NB4 (cell line): Measurements from ENCODE around the gene SPATA31E1.

Experiments used
- DNase-seq: peaks from one replicate; pipeline ENCODE4 v3.0.0; 2010; ENCODE audit warnings: low read depth
- H3K4me3 ChIP-seq: one replicate; pipeline ENCODE4 v1.5.1; 2011; ENCODE audit warnings: mild to moderate bottlenecking, low read depth, low read length, moderate library complexity
- MYC ChIP-seq: IDR thresholded peaks from 2 replicates; pipeline ENCODE4 v1.6.1; 2011; ENCODE audit warnings: low read depth, low read length
- POLR2A ChIP-seq: IDR thresholded peaks from 2 replicates; pipeline ENCODE4 v1.6.1; 2011; ENCODE audit warnings: mild to moderate bottlenecking; ENCODE audit not compliant: insufficient read length; ENCODE audit errors: extremely low read depth
- TF ChIP-seq, protein P1 (sequence below): IDR thresholded peaks from one replicate; pipeline ENCODE4 v1.5.1; 2012; ENCODE audit warnings: low read depth, low read length
- TF ChIP-seq, protein P2 (sequence below): IDR thresholded peaks from 2 replicates; pipeline ENCODE4 v1.6.1; 2011; ENCODE audit warnings: low read depth, low read length

Gene SPATA31E1

DNA sequence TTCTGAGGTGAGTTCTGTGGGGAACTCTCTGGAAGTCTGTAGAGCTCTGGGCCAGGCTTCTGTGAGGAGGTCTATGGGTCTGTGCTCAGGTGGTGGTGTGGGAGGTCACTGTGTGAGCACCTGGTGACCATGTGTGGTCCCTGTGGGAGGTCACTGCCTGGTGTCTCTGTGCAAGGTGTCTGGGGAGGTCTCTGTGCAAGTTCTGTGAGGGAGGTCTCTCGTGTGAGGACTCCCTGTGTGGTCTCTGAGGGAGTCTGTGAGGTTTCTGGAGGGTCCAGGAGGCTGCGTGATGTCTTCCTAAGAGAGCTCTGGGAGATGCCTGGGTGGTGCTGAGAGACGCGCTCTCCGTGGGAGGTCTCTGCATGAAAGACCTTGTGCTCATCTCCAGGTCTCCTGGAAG, 6.0 kb upstream of the SPATA31E1 start:
- no peak for DNase-seq
- TF ChIP-seq MYC (no peak), POLR2A (no peak)
- TF ChIP-seq, protein P1, sequence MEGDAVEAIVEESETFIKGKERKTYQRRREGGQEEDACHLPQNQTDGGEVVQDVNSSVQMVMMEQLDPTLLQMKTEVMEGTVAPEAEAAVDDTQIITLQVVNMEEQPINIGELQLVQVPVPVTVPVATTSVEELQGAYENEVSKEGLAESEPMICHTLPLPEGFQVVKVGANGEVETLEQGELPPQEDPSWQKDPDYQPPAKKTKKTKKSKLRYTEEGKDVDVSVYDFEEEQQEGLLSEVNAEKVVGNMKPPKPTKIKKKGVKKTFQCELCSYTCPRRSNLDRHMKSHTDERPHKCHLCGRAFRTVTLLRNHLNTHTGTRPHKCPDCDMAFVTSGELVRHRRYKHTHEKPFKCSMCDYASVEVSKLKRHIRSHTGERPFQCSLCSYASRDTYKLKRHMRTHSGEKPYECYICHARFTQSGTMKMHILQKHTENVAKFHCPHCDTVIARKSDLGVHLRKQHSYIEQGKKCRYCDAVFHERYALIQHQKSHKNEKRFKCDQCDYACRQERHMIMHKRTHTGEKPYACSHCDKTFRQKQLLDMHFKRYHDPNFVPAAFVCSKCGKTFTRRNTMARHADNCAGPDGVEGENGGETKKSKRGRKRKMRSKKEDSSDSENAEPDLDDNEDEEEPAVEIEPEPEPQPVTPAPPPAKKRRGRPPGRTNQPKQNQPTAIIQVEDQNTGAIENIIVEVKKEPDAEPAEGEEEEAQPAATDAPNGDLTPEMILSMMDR = no peak
- TF ChIP-seq, protein P2, sequence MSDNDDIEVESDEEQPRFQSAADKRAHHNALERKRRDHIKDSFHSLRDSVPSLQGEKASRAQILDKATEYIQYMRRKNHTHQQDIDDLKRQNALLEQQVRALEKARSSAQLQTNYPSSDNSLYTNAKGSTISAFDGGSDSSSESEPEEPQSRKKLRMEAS = no peak
- H3K4me3 ChIP-seq = no peak overlapping the region

DNA sequence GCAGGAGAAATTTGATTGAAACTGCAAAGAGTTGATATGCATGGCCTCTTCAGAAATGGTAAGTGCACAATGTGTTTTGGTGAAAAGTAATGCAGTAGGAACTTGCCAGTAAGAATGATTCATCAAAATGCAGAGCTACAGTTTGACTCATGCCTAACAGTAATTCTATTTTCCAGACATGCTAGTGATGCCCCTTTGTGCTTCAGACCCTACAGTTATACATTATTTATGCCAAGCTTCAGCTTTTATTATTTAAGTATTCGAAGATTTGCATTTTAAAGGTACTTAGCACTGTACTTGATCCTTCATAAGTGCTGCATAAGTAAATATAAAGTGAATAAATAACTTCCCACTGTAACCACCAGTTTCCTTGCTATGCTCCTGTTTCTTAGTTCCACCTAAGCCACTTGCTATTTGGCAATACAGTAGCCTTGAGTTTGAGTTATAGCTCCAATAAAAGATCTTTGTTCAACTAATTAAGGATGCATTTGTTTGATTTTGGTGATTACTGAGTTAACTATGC, 3.6 kb upstream of the SPATA31E1 start:
- DNase-seq = peak; percentile 8
- H3K4me3 ChIP-seq = no peak overlapping the region
- TF ChIP-seq POLR2A (no peak), MYC (no peak)
- TF ChIP-seq, protein P1 = no peak
- TF ChIP-seq, protein P2 = no peak

DNA sequence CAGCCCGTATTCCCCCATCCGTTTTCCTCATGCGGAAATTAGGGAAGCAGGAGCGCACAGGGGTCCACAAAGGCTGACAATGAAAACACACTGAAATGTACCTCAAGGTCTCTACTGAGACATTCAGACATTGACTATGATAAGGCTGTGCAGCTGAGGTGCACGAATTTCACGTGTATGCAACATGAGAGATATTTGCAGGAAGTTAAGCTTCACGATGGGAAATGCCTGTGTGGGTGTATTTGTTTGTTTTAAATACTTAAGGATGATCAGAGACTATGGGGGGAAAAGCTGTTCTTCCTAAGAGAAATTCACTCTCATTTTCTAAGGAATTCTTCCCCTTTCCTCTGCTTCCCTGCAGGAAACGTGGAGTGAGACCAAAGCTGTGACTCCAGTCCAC, 2.6 kb upstream of the SPATA31E1 start:
- no peak for DNase-seq
- TF ChIP-seq MYC (no peak), POLR2A (no peak)
- TF ChIP-seq, protein P2 = no peak
- TF ChIP-seq, protein P1 = no peak
- no peak overlapping the region for H3K4me3 ChIP-seq

DNA sequence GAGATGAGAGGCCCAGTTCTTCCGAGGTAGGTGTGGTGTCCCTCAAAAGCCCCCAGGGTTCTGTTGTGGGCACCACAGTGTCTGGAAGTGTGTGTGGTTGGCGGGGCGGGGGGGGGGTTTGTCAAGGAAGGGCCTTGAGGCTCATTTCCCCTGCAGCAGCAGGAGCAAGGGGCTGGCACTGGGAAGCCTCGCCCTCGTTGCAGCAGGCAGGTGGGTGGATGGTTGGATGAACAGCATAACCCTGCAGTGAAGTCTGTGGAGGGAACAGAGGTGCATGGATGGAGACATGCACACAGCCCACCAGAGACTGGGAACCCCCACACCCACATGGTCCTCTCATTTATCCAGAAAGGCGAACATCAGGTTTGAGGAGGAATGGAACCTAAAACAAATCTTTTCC, 2.0 kb upstream of the SPATA31E1 start:
- no peak overlapping the region for H3K4me3 ChIP-seq
- TF ChIP-seq, protein P1 = no peak
- no peak for TF ChIP-seq MYC
- TF ChIP-seq POLR2A = no peak
- TF ChIP-seq, protein P2 = no peak
- no peak for DNase-seq

DNA sequence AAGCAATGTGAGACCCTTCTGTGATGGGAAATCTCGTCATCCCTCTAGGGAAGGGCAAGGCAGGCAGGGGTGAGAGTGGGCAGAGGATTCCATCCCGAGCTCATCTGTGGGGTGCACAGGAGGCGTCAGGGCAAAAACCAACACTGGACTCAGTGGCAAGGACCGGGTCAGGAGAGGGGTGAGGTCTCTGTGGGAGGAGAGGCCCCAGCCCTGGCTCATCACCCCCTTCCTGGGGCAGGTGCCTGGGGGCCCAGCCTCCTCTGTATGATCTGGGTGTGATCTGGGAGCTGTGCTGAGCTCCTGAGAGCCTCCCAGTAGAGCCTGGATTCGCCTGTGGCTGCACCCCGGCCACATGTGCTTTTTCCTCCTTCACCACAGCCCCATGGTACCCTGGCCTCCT, 597 bp downstream of the SPATA31E1 start:
- H3K4me3 ChIP-seq = no peak overlapping the region
- DNase-seq = no peak
- TF ChIP-seq, protein P1 = no peak
- TF ChIP-seq POLR2A (no peak), MYC (no peak)

DNA sequence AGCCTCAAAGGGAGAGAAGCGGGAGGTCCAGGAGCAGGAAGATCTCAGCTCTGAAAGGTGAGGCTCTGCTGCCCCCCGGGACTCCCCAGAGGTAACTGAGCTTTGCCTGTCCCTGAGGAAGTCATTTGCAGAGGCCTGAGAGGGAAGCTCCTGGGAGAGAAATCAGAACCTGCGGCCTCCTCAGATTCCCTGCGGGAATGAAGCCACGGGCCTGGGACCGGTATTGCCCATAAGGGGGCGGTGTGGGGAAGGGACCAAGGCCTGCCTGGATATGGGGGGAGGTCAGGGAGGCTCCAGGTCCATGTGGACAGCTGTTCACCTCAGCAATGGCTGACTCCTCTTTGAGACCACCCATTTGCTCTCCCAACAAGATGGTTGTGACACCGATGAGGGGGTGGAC, 1.3 kb downstream of the SPATA31E1 start:
- no peak for DNase-seq
- H3K4me3 ChIP-seq = no peak overlapping the region
- TF ChIP-seq, protein P1 = peak; percentile 33
- no peak for TF ChIP-seq MYC
